ENCODE measurements around the gene DQX1. TPM values are rescaled to one million over a fixed set of nuclear protein-coding genes. Genes with fewer than 3 reads are reported as not detected.

Gene DQX1
- polyA plus RNA-seq, 1 donor from 2014 or later, result 0.59 TPM

DNA sequence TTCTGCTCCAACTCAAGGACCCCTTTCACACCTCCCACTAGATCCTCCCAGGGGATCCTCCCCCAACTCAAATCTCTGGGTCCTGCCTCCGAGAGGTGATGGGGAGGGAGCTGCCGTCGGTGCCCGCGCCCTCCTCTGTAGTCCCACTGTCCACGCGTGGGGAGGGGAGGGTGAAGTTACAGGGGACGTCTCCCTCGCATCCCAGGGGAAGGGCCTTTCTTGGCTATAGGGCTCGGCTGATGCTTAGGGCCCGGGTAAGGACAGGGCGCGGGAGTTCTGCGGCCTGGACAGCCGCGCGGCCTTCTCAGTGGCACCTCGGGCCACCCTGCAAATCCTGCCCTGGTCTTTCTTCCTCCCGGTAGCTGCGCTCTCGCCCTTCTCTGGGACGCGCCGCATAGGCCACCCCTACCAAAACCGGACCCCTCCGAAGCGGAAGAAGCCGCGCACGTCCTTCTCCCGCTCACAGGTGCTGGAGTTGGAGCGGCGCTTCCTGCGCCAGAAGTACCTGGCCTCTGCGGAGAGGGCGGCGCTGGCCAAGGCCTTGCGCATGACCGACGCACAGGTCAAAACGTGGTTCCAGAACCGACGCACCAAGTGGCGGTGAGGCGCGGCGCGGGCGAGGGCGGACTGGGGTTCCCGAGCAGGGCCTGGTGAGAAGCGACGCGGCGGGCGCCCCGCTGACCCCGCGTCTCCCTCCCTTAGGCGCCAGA, 10.6 kb downstream of the DQX1 start:
- no peaks in the 10 kb centered on the region for H3K9me2 ChIP-seq (ENCODE audit: insufficient read depth, low read length)
- no peak overlapping the region for H3K4me3 ChIP-seq (ENCODE audit: low read length)
- H3K9me3 ChIP-seq (ENCODE audit: low read length), result no peaks in the 10 kb centered on the region
- H3K4me2 ChIP-seq (ENCODE audit: low read length), result no peak overlapping the region
- no peak overlapping the region for H3K27ac ChIP-seq (ENCODE audit: low read length)
- no peaks in the 10 kb centered on the region for H3F3A ChIP-seq (ENCODE audit: insufficient read depth, low read length, poor library complexity, severe bottlenecking)
- peaks cover 99% of the 10 kb centered on the region for H3K27me3 ChIP-seq (ENCODE audit: insufficient read depth, low read depth, low read length)
- H3K79me2 ChIP-seq (replicated peaks; ENCODE audit: insufficient read depth, low read length), result no peaks in the 10 kb centered on the region
- H3K36me3 ChIP-seq (ENCODE audit: insufficient read depth, low read length), result no peaks in the 10 kb centered on the region
- H3K9ac ChIP-seq (ENCODE audit: low read length), result no peak overlapping the region
- no peak overlapping the region for H2AFZ ChIP-seq (ENCODE audit: low read depth, low read length)
- H4K20me1 ChIP-seq (ENCODE audit: insufficient read depth), result no peaks in the 10 kb centered on the region
- TF ChIP-seq TAF1 (IDR thresholded peaks at IDR 0.05; ENCODE audit: low read depth) (no peak), EZH2 (IDR thresholded peaks at IDR 0.05; ENCODE audit: borderline replicate concordance, insufficient read depth, low read length, poor library complexity, severe bottlenecking) (peak; percentile 96)

GRCh38 chr2:74514368-74515270, 11.4 kb downstream of the DQX1 start, which contains the start of gene TLX2:
TLX2 (plus strand) TSS chr2:74514450; CDS start chr2:74514807, 357 bp downstream.
- no peak within 1 kb of the TSS for H2AFZ ChIP-seq (ENCODE audit: low read depth, low read length)

More at GRCh38 chr2:74514368-74515270, 11.4 kb downstream of the DQX1 start, which contains the start of gene TLX2:
- no peaks in the 10 kb centered on the region for H3K36me3 ChIP-seq (ENCODE audit: insufficient read depth, low read length)
- H3K9me2 ChIP-seq (ENCODE audit: insufficient read depth, low read length), result no peaks in the 10 kb centered on the region
- H3K9ac ChIP-seq (ENCODE audit: low read length), result no peak within 1 kb of the TSS
- no peak within 1 kb of the TSS for H3K4me2 ChIP-seq (ENCODE audit: low read length)
- no peaks in the 10 kb centered on the region for H3F3A ChIP-seq (ENCODE audit: insufficient read depth, low read length, poor library complexity, severe bottlenecking)
- peaks cover 99% of the 10 kb centered on the region for H3K27me3 ChIP-seq (ENCODE audit: insufficient read depth, low read depth, low read length)
- H3K27ac ChIP-seq (ENCODE audit: low read length), result no peak within 1 kb of the TSS
- H4K20me1 ChIP-seq (ENCODE audit: insufficient read depth), result no peaks in the 10 kb centered on the region
- H3K79me2 ChIP-seq (replicated peaks; ENCODE audit: insufficient read depth, low read length), result no peaks in the 10 kb centered on the region
- H3K4me3 ChIP-seq (ENCODE audit: low read length), result no peak within 1 kb of the TSS
- TF ChIP-seq EZH2 (IDR thresholded peaks at IDR 0.05; ENCODE audit: borderline replicate concordance, insufficient read depth, low read length, poor library complexity, severe bottlenecking) (peak; percentile 97), SMC3 (conservative IDR thresholded peaks at IDR 0.05; ENCODE audit: poor library complexity) (no peak), CTCF (IDR thresholded peaks at IDR 0.05; ENCODE audit: poor library complexity, severe bottlenecking) (no peak), POLR2AphosphoS5 (IDR thresholded peaks at IDR 0.05) (no peak), EP300 (conservative IDR thresholded peaks at IDR 0.05; ENCODE audit: poor library complexity, severe bottlenecking) (no peak), MXI1 (conservative IDR thresholded peaks at IDR 0.05; ENCODE audit: poor library complexity, severe bottlenecking) (no peak)
- TF ChIP-seq, protein P1, sequence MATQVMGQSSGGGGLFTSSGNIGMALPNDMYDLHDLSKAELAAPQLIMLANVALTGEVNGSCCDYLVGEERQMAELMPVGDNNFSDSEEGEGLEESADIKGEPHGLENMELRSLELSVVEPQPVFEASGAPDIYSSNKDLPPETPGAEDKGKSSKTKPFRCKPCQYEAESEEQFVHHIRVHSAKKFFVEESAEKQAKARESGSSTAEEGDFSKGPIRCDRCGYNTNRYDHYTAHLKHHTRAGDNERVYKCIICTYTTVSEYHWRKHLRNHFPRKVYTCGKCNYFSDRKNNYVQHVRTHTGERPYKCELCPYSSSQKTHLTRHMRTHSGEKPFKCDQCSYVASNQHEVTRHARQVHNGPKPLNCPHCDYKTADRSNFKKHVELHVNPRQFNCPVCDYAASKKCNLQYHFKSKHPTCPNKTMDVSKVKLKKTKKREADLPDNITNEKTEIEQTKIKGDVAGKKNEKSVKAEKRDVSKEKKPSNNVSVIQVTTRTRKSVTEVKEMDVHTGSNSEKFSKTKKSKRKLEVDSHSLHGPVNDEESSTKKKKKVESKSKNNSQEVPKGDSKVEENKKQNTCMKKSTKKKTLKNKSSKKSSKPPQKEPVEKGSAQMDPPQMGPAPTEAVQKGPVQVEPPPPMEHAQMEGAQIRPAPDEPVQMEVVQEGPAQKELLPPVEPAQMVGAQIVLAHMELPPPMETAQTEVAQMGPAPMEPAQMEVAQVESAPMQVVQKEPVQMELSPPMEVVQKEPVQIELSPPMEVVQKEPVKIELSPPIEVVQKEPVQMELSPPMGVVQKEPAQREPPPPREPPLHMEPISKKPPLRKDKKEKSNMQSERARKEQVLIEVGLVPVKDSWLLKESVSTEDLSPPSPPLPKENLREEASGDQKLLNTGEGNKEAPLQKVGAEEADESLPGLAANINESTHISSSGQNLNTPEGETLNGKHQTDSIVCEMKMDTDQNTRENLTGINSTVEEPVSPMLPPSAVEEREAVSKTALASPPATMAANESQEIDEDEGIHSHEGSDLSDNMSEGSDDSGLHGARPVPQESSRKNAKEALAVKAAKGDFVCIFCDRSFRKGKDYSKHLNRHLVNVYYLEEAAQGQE (IDR thresholded peaks at IDR 0.05; ENCODE audit: borderline replicate concordance), result no peak
- H3K9me3 ChIP-seq (ENCODE audit: low read length), result no peaks in the 10 kb centered on the region
